Cortex of kidney (tissue), 1 donor: ENCODE results near the gene DTX2.
"Not testable (repeated sequence)": the region's sequence is repeated elsewhere in the genome, so short reads cannot be mapped to it uniquely, and the experiment has no call there.

Source experiments
- DNase-seq: peaks from one replicate; lab custom pipeline; 2025; lab: John Stamatoyannopoulos, UW

The DTX2 gene

GRCh38 chr7:76461464-76462101 lies at the start of gene DTX2:
DTX2 (plus strand) TSS chr7:76461709; CDS start chr7:76480510, 18,801 bp downstream.
- not testable (repeated sequence) for DNase-seq

- DNase-seq = no peak
Observed at GRCh38 chr7:76412249-76412648, 49.3 kb upstream of the DTX2 start.

- not testable (repeated sequence) for DNase-seq
Observed at GRCh38 chr7:76417654-76418310, 43.7 kb upstream of the DTX2 start.

- DNase-seq = not testable (repeated sequence)
Observed at GRCh38 chr7:76421097-76421496, 40.4 kb upstream of the DTX2 start.

GRCh38 chr7:76423666-76424412 lies 37.7 kb upstream of the DTX2 start:
- no peak for DNase-seq

GRCh38 chr7:76424413-76425111 lies 36.9 kb upstream of the DTX2 start, which contains the start of gene ZP3:
ZP3 (plus strand) TSS chr7:76424950; CDS start chr7:76424965, 15 bp downstream.
- no peak for DNase-seq

- DNase-seq = no peak
Observed at GRCh38 chr7:76425156-76425555, 36.4 kb upstream of the DTX2 start.

GRCh38 chr7:76425558-76425957 lies 36.0 kb upstream of the DTX2 start:
- not testable (repeated sequence) for DNase-seq

GRCh38 chr7:76426246-76426645 lies 35.3 kb upstream of the DTX2 start:
- DNase-seq = no peak

- DNase-seq = no peak
Observed at GRCh38 chr7:76427635-76428034, 33.9 kb upstream of the DTX2 start.

- DNase-seq = no peak
Observed at GRCh38 chr7:76428149-76428823, 33.2 kb upstream of the DTX2 start.

- no peak for DNase-seq
Observed at GRCh38 chr7:76428868-76429805, 32.4 kb upstream of the DTX2 start.

GRCh38 chr7:76430211-76430610 lies 31.3 kb upstream of the DTX2 start:
- DNase-seq = no peak

GRCh38 chr7:76430836-76431235 lies 30.7 kb upstream of the DTX2 start:
- DNase-seq = no peak

GRCh38 chr7:76437873-76438272 lies 23.6 kb upstream of the DTX2 start:
- not testable (repeated sequence) for DNase-seq

GRCh38 chr7:76439120-76439888 lies 22.2 kb upstream of the DTX2 start:
- not testable (repeated sequence) for DNase-seq

- DNase-seq = not testable (repeated sequence)
Observed at GRCh38 chr7:76440404-76440803, 21.1 kb upstream of the DTX2 start.

GRCh38 chr7:76441792-76442191 lies 19.7 kb upstream of the DTX2 start:
- not testable (repeated sequence) for DNase-seq

- not testable (repeated sequence) for DNase-seq
Observed at GRCh38 chr7:76442664-76443446, 18.7 kb upstream of the DTX2 start.
